DMS 273 treated with DMSO at 0.1 percent for 48 hours (cell line): ENCODE data around the gene ARSB.
"Not testable (repeated sequence)": the region's sequence is repeated elsewhere in the genome, so short reads cannot be mapped to it uniquely, and the experiment has no call there.

Source experiments
- DNase-seq: peaks from one replicate; lab custom pipeline; 2025; lab: John Stamatoyannopoulos, UW

Gene ARSB

DNA sequence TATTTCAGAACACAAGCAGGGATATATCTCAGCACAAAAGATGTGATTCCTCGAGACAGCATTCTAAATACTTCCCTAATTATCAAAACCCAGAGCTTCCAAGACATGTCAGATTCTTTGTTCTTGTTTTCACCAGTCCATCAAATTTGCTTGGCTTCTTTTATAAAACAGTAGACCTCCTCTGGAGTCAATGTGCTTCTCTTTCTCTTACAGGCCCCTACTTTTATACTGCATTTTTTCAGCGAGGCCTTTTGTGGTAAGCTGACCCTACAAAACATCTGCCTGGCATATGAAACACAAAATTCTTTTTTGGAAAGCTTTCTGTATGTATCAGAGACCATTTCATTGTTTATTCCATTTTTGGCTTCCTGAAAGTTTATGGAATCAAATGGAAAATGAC lies 81.8 kb downstream of the ARSB start:
- no peak for DNase-seq

GRCh38 chr5:78899922-78900362 lies 85.2 kb downstream of the ARSB start:
- peak; percentile 12 for DNase-seq

DNA sequence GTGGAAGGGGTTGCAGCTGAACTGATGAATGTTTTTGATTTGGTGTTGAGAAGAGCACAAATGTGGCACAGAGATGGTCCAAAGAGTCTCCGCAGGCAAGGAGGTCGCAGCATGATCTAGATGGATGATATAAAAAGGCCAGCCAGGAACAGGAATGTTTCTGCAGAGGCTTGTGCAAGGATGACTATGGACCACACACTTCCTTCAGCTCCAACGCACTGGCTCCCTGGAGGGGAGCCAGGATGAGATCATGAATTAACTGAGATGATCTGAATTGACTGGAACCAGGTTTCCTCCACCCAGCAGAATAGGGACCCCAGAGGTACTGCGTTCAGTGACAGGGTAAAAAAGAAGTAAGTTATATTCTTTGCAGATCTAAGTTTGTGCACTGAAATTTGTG lies 89.0 kb downstream of the ARSB start:
- no peak for DNase-seq

- no peak for DNase-seq
These were observed 89.5 kb downstream of the ARSB start for GRCh38 chr5:78895616-78896015.

DNA sequence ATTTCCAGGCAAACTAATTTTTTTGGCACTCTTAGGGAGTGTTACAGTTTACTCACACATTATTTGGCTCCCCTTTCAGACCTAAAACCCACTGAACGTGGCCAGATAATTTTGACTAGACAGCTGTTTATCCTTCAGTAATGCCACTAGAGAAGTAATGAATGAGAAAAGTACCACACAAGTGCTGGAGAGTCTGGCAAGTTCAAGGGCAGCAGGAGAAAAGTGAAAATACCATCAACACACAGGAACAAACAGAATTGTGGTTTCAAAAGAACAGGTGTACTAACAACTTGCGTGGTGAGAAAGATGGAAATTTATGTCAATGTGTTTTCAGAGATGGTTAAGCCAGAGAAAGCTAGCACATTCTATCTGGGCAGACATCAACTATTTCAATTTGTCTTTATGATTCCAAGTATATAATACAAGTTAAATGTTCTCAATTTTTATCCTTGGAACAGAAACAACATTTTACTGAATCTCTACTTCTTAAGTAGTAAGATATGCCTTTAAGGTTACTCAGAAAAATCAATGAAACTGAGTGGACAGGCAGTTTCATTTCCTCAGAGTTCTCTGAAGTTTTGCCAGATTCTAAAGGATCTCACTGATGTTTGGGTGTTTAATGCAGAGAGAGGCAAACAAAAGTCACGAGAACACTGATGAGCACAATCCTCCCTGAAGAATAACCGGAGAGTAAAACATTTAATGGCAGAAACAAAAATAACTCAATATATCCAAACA lies 91.0 kb downstream of the ARSB start:
- DNase-seq = no peak

GRCh38 chr5:78890667-78891379 lies 94.3 kb downstream of the ARSB start:
- no peak for DNase-seq

- DNase-seq = no peak
These were observed 95.6 kb downstream of the ARSB start for GRCh38 chr5:78889369-78890140.

DNA sequence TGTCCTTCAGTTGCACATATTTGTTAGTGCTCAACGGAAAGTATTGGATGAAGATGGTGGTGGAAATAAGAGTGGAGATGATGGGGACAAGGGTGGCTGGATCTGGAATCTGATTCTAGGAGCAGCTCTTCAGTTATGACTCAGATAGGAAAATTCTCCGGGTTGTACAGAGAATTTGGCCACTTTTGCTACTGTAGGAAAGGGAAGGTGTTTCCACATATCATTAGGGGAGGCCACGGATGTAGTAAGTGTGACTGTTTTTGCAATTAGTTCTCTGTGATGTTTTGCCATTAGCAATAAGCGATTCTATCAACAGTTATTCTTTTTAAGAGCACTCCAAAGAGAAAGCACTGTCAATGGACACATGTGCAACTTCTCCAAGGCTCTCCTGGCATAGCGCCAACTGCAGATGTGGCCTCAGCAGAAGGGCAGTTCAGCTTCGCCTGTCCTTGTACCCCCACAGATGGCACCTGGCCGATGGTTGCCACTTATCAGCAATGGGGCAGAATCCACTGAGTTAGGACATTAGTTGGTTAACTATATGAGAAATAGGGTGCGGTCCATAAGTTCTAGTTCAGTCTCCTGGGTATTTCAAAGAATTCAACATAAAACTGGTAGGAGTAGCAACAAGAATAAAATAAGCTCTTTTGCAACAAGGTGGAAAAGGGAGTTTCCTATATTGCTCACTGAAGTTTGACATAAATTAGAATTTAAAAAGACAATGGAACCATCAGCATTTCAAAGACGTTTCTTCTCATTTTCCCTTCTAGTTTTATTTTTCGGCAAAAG lies 96.3 kb downstream of the ARSB start:
- DNase-seq = no peak

GRCh38 chr5:78887384-78888118 lies 97.6 kb downstream of the ARSB start:
- no peak for DNase-seq

DNA sequence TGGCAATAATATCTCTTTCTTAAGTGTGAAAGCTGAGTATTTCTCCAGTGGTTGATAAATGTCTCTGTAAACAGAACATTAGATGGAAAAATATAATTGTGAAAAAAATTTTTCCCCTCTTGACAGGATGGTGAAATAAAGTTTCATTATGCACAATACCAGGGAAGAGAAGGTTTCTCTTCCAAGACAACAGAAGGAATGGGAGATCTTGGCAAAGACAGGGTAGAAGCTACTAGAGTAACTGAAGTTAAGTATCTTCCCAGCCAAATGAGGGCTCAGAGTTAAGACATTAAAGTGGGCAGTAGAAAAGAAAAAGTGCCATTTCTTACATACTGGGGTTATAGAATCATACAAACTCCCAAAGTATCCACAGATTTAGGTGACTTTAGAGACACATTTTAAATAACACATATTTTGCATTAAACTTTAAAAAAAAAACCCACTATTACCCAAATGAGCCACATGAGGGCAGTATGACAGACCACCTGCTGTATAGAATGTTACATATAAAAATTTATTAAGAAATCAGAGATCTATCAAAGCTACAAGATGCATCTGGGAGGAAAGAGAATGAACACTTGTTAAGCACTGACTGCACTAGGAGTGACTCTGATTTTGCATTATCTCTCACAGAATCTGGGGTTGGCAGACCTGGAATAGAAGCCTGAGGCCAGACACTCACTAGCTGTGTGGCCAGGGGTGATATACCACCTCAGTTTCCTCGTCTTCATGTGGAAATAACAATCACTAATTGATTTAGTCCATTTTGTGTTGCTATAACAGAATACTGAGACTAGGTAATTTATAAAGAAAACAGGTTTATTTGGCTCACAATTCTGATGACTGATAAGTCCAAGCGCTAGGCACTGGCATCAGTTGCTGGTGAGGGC lies 98.5 kb downstream of the ARSB start:
- DNase-seq = no peak

DNA sequence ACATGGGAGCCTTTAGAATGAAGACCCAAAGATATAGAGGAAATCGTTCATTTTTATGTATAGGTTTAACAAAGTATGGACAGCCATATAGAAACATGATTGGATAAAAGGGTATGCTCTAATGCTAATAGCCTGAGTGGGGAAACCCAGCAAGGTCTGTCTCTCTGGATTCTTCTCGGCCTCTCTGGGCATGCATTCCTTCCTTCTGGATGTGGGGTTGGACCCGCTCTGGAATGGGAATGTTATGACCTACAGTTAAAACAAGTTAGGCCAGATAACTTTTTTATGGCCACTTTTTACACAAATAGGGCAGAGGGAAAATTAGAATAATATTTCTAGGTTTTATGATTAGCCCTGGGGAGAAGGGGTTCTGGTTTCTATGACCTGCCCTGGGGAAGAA lies 103.2 kb downstream of the ARSB start:
- no peak for DNase-seq

- DNase-seq = no peak
These were observed 105.6 kb downstream of the ARSB start for GRCh38 chr5:78879516-78879915.

- DNase-seq = not testable (repeated sequence)
These were observed 119.0 kb downstream of the ARSB start for GRCh38 chr5:78866076-78866475.

DNA sequence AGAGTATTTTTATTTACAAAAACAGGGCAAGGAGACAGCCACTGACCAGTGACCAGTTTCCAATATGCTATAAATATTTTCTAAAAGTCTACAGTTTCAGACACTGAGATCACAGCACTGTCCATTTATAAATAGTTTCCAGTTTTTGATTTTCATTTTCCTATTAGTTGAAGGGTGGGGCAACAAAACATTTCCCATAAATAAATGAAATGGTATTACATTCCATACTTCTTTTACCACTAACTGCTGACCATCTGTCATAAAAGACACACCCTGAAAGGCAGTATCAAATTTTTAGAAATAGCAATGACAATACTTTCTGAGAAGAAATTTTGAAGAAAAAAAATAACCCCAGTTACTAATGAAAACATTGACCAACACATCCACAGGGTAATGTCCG lies 126.7 kb downstream of the ARSB start:
- DNase-seq = no peak

DNA sequence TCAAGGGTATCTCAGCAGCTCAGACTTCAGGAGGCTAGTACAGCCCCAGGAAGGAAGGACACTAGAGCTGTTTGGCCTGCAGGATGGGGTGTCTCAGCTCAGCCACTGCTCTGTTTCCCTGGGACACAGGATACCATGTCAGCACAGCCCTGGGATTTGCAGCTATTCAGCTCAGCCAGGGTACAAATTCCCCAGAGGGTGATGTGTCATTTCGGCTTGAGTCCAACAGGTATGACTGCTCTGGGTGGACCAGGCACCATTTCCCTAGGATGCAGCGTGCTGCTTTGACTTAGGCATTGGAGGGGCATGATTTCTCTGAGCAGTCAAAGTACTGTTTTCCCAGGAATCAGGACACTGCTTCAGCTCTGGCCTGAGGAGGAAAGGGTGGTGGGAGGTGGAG lies 130.1 kb downstream of the ARSB start:
- no peak for DNase-seq

DNA sequence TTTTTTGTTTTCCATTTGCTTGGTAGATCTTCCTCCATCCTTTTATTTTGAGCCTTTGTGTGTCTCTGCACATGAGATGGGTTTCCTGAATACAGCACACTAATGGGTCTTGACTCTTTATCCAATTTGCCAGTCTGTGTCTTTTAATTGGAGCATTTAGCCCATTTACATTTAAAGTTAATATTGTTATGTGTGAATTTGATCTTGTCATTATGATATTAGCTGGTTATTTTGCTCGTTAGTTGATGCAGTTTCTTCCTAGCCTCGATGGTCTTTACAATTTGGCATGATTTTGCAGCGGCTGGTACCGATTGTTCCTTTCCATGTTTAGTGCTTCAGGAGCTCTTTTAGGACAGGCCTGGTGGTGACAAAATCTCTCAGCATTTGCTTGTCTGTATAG lies 133.2 kb downstream of the ARSB start:
- not testable (repeated sequence) for DNase-seq

GRCh38 chr5:78845470-78845869 lies 139.6 kb downstream of the ARSB start:
- no peak for DNase-seq

DNA sequence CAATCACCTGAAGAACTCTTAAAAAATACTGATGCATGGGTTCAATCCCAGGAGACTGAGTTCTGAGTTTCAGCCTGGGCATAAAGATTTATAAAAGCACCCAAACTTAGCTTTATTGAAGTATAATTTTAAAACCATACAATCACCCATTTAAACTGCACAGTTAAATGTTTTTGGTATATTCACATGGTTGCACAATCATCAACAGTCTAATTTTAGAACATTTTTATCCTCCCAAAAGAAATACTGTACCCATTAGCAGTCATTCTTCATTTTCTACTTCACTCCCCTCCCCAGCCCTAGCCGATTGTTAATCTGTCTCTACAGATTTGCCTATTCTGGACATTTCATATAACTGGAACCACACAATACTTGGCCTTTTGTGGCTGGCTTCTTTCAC lies 141.7 kb downstream of the ARSB start:
- DNase-seq = no peak

DNA sequence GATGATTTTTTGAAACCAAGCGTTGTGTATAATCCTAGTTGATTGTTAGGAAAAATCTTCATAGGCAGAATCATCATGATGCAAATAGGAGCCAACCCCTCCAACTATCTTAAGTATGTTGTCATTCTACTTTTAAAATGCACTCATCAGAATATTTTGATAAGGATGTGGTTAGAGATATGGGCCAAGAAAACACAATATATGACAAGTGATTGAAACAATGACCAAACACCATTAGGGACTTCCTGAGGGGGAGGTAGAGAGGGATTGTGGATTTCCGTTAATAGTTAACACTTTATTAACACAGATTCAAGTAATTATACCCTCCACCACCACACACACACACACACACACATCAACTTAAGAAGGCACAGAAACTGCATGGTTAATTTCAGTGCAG lies 143.3 kb downstream of the ARSB start:
- DNase-seq = no peak

DNA sequence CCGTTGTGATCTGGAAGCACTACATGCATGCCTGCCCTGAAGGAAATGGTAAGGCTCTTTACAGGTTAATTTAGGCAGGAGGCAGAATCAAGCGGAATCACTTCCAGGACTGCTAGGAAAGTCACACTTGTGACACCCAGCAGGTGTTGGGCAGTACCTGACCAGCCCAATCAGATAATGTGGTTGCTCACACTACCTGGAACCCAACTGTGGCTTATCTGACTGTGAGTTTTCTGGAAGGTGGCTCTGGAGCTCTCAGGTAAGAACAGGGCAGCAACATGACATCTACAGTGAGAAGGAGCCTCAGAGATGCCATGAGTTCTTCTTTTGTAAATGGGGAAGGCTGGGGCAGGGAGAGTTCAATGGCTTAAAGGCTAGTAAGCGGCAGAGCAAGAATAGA lies 146.4 kb downstream of the ARSB start:
- DNase-seq = no peak
